ENCODE results near the gene FTO. TPM values are rescaled to one million over a fixed set of nuclear protein-coding genes. Genes with fewer than 3 reads are reported as not detected.

FTO gene
- total RNA-seq, 1 donor from 2014 or later: 106 TPM

- TF ChIP-seq CTCF (IDR thresholded peaks at IDR 0.05; ENCODE audit: partially characterized antibody, unreplicated experiment): no peak
- Mint-ChIP-seq H3K27ac (ENCODE audit: unreplicated experiment) (no peak overlapping the region), H3K4me1 (ENCODE audit: low read depth, unreplicated experiment) (no peaks in the 10 kb centered on the region), H3K27me3 (ENCODE audit: unreplicated experiment) (no peaks in the 10 kb centered on the region), H3K4me3 (ENCODE audit: unreplicated experiment) (no peak overlapping the region), H3K9me3 (ENCODE audit: unreplicated experiment) (no peaks in the 10 kb centered on the region), H3K36me3 (ENCODE audit: unreplicated experiment) (no peaks in the 10 kb centered on the region)
- no peak for DNase-seq
These were observed 446.9 kb downstream of the FTO start for GRCh38 chr16:54150861-54151260.

GRCh38 chr16:54152362-54153239 is 448.6 kb downstream of the FTO start:
- no peak for TF ChIP-seq CTCF (IDR thresholded peaks at IDR 0.05; ENCODE audit: partially characterized antibody, unreplicated experiment)
- Mint-ChIP-seq H3K4me3 (ENCODE audit: unreplicated experiment) (no peak overlapping the region), H3K27me3 (ENCODE audit: unreplicated experiment) (no peaks in the 10 kb centered on the region), H3K36me3 (ENCODE audit: unreplicated experiment) (peaks cover 8% of the 10 kb centered on the region), H3K27ac (ENCODE audit: unreplicated experiment) (no peak overlapping the region), H3K9me3 (ENCODE audit: unreplicated experiment) (no peaks in the 10 kb centered on the region), H3K4me1 (ENCODE audit: low read depth, unreplicated experiment) (no peaks in the 10 kb centered on the region)
- DNase-seq: no peak

- no peaks in the 10 kb centered on the region for H3K4me1 Mint-ChIP-seq (ENCODE audit: low read depth, unreplicated experiment)
- H3K27me3 Mint-ChIP-seq (ENCODE audit: unreplicated experiment): no peaks in the 10 kb centered on the region
- no peak overlapping the region for H3K4me3 Mint-ChIP-seq (ENCODE audit: unreplicated experiment)
- TF ChIP-seq CTCF (IDR thresholded peaks at IDR 0.05; ENCODE audit: partially characterized antibody, unreplicated experiment): no peak
- no peaks in the 10 kb centered on the region for H3K9me3 Mint-ChIP-seq (ENCODE audit: unreplicated experiment)
- no peak for DNase-seq
- peaks cover 8% of the 10 kb centered on the region for H3K36me3 Mint-ChIP-seq (ENCODE audit: unreplicated experiment)
- no peak overlapping the region for H3K27ac Mint-ChIP-seq (ENCODE audit: unreplicated experiment)
These were observed 449.4 kb downstream of the FTO start for GRCh38 chr16:54153240-54153934.

- Mint-ChIP-seq H3K4me3 (ENCODE audit: unreplicated experiment) (no peak overlapping the region), H3K27me3 (ENCODE audit: unreplicated experiment) (no peaks in the 10 kb centered on the region), H3K4me1 (ENCODE audit: low read depth, unreplicated experiment) (no peaks in the 10 kb centered on the region), H3K9me3 (ENCODE audit: unreplicated experiment) (peaks cover 2% of the 10 kb centered on the region), H3K36me3 (ENCODE audit: unreplicated experiment) (peaks cover 8% of the 10 kb centered on the region), H3K27ac (ENCODE audit: unreplicated experiment) (no peak overlapping the region)
- DNase-seq: no peak
- no peak for TF ChIP-seq CTCF (IDR thresholded peaks at IDR 0.05; ENCODE audit: partially characterized antibody, unreplicated experiment)
These were observed 452.4 kb downstream of the FTO start for GRCh38 chr16:54156349-54156748.

- H3K27me3 Mint-ChIP-seq (ENCODE audit: unreplicated experiment): no peaks in the 10 kb centered on the region
- no peaks in the 10 kb centered on the region for H3K4me1 Mint-ChIP-seq (ENCODE audit: low read depth, unreplicated experiment)
- no peak overlapping the region for H3K4me3 Mint-ChIP-seq (ENCODE audit: unreplicated experiment)
- no peak for TF ChIP-seq CTCF (IDR thresholded peaks at IDR 0.05; ENCODE audit: partially characterized antibody, unreplicated experiment)
- no peak for DNase-seq
- no peak overlapping the region for H3K27ac Mint-ChIP-seq (ENCODE audit: unreplicated experiment)
- peaks cover 8% of the 10 kb centered on the region for H3K36me3 Mint-ChIP-seq (ENCODE audit: unreplicated experiment)
- peaks cover 2% of the 10 kb centered on the region for H3K9me3 Mint-ChIP-seq (ENCODE audit: unreplicated experiment)
These were observed 455.0 kb downstream of the FTO start for GRCh38 chr16:54158986-54159385.
